GM12878 (cell line): ENCODE measurements around the gene CKAP5. TPM values are rescaled to one million over a fixed set of nuclear protein-coding genes. Genes with fewer than 3 reads are reported as not detected.

Experiments
- ATAC-seq: fragments of 200-7000 bp; cut with Tn5 transposase; 3 replicates; pipeline ENCODE4 v1.9.1; 2020; ENCODE audit warnings: mild to moderate bottlenecking, moderate library complexity
- BruUV-seq: library from RNA; stranded (reverse); fragments of 400-500 nt; replicated peaks from 2 replicates; lab custom pipeline; 2021; lab: Mats Ljungman, UMichigan
- CTCF ChIA-PET: fragments of 300-600 bp; sonication (Branson Sonifier 250); formaldehyde crosslinking; extraction: SDS; loops from one replicate; lab custom pipeline; 2021; ENCODE audit warnings: inconsistent platforms; lab: Yijun Ruan, JAX
- POLR2A ChIA-PET: fragments of 350-600 bp; formaldehyde crosslinking; extraction: SDS; loops from one replicate; lab custom pipeline; 2021; ENCODE audit warnings: inconsistent platforms; lab: Charles Lee
- RAD21 ChIA-PET: fragments of 300-600 bp; sonication (Branson Sonifier 250); formaldehyde crosslinking; loops from one replicate; lab custom pipeline; 2023; ENCODE audit warnings: antibody characterized with exemption; ENCODE audit not compliant: unreplicated experiment; lab: Charles Lee
- SMC1A ChIA-PET: fragments of 300-600 bp; sonication (Branson Sonifier 250); formaldehyde crosslinking; loops from one replicate; lab custom pipeline; 2023; ENCODE audit not compliant: unreplicated experiment, uncharacterized antibody; lab: Charles Lee
- DNase-seq: peaks from one replicate; pipeline ENCODE4 v3.0.0-alpha.2; 2011; ENCODE audit warnings: low read depth, low spot score
- FAIRE-seq: peaks from 3 replicates; lab custom pipeline; 2011; peaks lifted over from hg19 to GRCh38; lab: Jason Lieb, UNC
- H2AFZ ChIP-seq: 2 replicates; pipeline ENCODE4 v1.6.0; 2011; ENCODE audit warnings: low read depth, low read length, control low read depth; ENCODE audit not compliant: control insufficient read depth
- H3K27ac ChIP-seq: 2 replicates; pipeline ENCODE4 v1.5.1; 2011; ENCODE audit warnings: control low read depth; ENCODE audit not compliant: control insufficient read depth, insufficient read depth
- H3K27me3 ChIP-seq, 2 experiments: replicated peaks in 1 of 2; 2 replicates each; pipeline versions ENCODE4 v1.6.0 to v1.6.1; 2011; ENCODE audit warnings: low read length in 1 of 2; ENCODE audit not compliant: control insufficient read depth in 2 of 2, insufficient read depth in 2 of 2
- H3K36me3 ChIP-seq, 2 experiments: 2 replicates each; pipeline ENCODE4 v1.5.1; 2011; ENCODE audit warnings: low read length in 1 of 2; ENCODE audit not compliant: control insufficient read depth in 2 of 2, insufficient read depth in 2 of 2
- H3K4me1 ChIP-seq: 2 replicates; pipeline ENCODE4 v1.6.1; 2011; ENCODE audit warnings: mild to moderate bottlenecking, low read length, moderate library complexity, mixed read lengths; ENCODE audit not compliant: control insufficient read depth, insufficient read depth
- H3K4me2 ChIP-seq: 2 replicates; pipeline ENCODE4 v1.6.0; 2011; ENCODE audit warnings: control low read depth; ENCODE audit not compliant: control insufficient read depth, insufficient read depth
- H3K4me3 ChIP-seq: fragments of 200-600 bp; sonication (generic); 2 replicates; pipeline ENCODE4 v1.5.1; 2016
- H3K79me2 ChIP-seq: 2 replicates; pipeline ENCODE4 v1.6.0; 2011; ENCODE audit warnings: low read length; ENCODE audit not compliant: control insufficient read depth, insufficient read depth
- H3K9ac ChIP-seq: 2 replicates; pipeline ENCODE4 v1.8.0; 2011; ENCODE audit warnings: low read length, control low read depth, mixed read lengths; ENCODE audit not compliant: control insufficient read depth, insufficient read depth
- H3K9me3 ChIP-seq: replicated peaks from 3 replicates; pipeline ENCODE4 v1.5.1; 2011; ENCODE audit warnings: mild to moderate bottlenecking, low read length; ENCODE audit not compliant: control insufficient read depth, insufficient read depth
- H4K20me1 ChIP-seq: 2 replicates; pipeline ENCODE4 v1.6.0; 2011; ENCODE audit not compliant: control insufficient read depth, insufficient read depth
- BRCA1 ChIP-seq: IDR thresholded peaks from 2 replicates; pipeline ENCODE4 v1.6.1; 2011; ENCODE audit warnings: low read depth, low read length, improper control_type of control experiment
- HCFC1 ChIP-seq: fragments of 150-350 bp; IDR thresholded peaks from 2 replicates; pipeline ENCODE4 v1.6.1; 2014; ENCODE audit warnings: low read length
- NFYA ChIP-seq: IDR thresholded peaks from 2 replicates; pipeline ENCODE4 v1.6.1; 2011; ENCODE audit warnings: low read depth, mild to moderate bottlenecking, low read length, improper control_type of control experiment, borderline replicate concordance
- NFYB ChIP-seq: IDR thresholded peaks from 2 replicates; pipeline ENCODE4 v1.6.1; 2011; ENCODE audit warnings: low read depth, mild to moderate bottlenecking, low read length, improper control_type of control experiment, moderate library complexity; ENCODE audit not compliant: insufficient read depth
- NRF1 ChIP-seq: conservative IDR thresholded peaks from 2 replicates; pipeline ENCODE4 v1.6.1; 2011; ENCODE audit warnings: mild to moderate bottlenecking, low read depth, low read length, improper control_type of control experiment
- PML ChIP-seq: IDR thresholded peaks from 2 replicates; pipeline ENCODE4 v1.6.1; 2012; ENCODE audit warnings: low read length, inconsistent platforms
- POLR2AphosphoS2 ChIP-seq: IDR thresholded peaks from 2 replicates; pipeline ENCODE4 v1.6.1; 2011; ENCODE audit warnings: low read depth, mild to moderate bottlenecking, low read length, improper control_type of control experiment, moderate library complexity
- POLR2AphosphoS5 ChIP-seq: IDR thresholded peaks from 2 replicates; pipeline ENCODE4 v1.6.1; 2011; ENCODE audit warnings: mild to moderate bottlenecking, low read length, inconsistent platforms
- SMAD5 ChIP-seq: IDR thresholded peaks from 2 replicates; pipeline ENCODE4 v1.6.1; 2016; ENCODE audit warnings: antibody characterized with exemption, low read depth
- SPI1 ChIP-seq: IDR thresholded peaks from 2 replicates; pipeline ENCODE4 v1.6.1; 2011; ENCODE audit warnings: low read depth, mild to moderate bottlenecking, low read length, moderate library complexity, borderline replicate concordance; ENCODE audit not compliant: insufficient read depth
- SREBF1 ChIP-seq: IDR thresholded peaks from 2 replicates; pipeline ENCODE4 v1.6.1; 2012; ENCODE audit warnings: mild to moderate bottlenecking, low read length
- STAT1 ChIP-seq: fragments of 450-650 bp; conservative IDR thresholded peaks from 2 replicates; pipeline ENCODE4 v1.6.1; 2014; ENCODE audit warnings: antibody characterized with exemption, mild to moderate bottlenecking
- TCF3 ChIP-seq: IDR thresholded peaks from 2 replicates; pipeline ENCODE4 v1.6.1; 2012; ENCODE audit warnings: low read depth, mild to moderate bottlenecking, low read length, borderline replicate concordance; ENCODE audit not compliant: insufficient read depth
- YY1 ChIP-seq: IDR thresholded peaks from 2 replicates; pipeline ENCODE4 v1.6.1; 2011; ENCODE audit warnings: low read depth, mild to moderate bottlenecking, low read length
- ZNF217 ChIP-seq: fragments of 450-650 bp; IDR thresholded peaks from 2 replicates; pipeline ENCODE4 v1.6.1; 2017; ENCODE audit warnings: antibody characterized with exemption, mild to moderate bottlenecking
- ZNF384 ChIP-seq: IDR thresholded peaks from 2 replicates; pipeline ENCODE4 v1.6.1; 2012; ENCODE audit warnings: low read depth, mild to moderate bottlenecking, low read length, improper control_type of control experiment, borderline replicate concordance
- ZNF622 ChIP-seq: fragments of 450-650 bp; IDR thresholded peaks from 2 replicates; pipeline ENCODE4 v1.6.1; 2017; ENCODE audit warnings: mild to moderate bottlenecking, inconsistent platforms
- WGBS: methylation state at CpG from one replicate; pipeline ENCODE4 v1.1.6; 2016; ENCODE audit warnings: low lambda C conversion rate; ENCODE audit not compliant: insufficient replicate concordance, insufficient coverage; ENCODE audit errors: missing lambda C conversion rate; 5-methylcytosine and 5-hydroxymethylcytosine counted together
- in situ Hi-C: fragments of 300-500 bp; cut with MboI; formaldehyde crosslinking; loops from 9 replicates; pipeline ENCODE4 v1.14.3; 2018; ENCODE audit warnings: mixed read lengths
- intact Hi-C: fragments of 100-400 bp; cut with micrococcal nuclease; formaldehyde crosslinking; loops from one replicate; pipeline ENCODE4 v1.14.2; 2022; ENCODE audit not compliant: unreplicated experiment
- polyA plus RNA-seq, 11 experiments: library from polyadenylated mRNA; depleted of rRNA in 4 of 11; unstranded in 6 of 11; stranded (reverse) in 5 of 11; fragments of >200 nt; fragmentation: Nextera tagmentation in 4 of 11; fragmentation: Illumina TruSeq in 1 of 11; extraction: Ambion mirVana in 4 of 11; extraction: Trizol in 1 of 11; gene quantifications; 1 replicate in 1 of 11; 2 replicates in 10 of 11; pipeline versions ENCODE4 v1.2.1 to v1.2.3, GENCODE V29; 2011 to 2016; ENCODE audit warnings: inconsistent platforms in 2 of 11, missing spikeins in 2 of 11, low read depth in 1 of 11
- total RNA-seq, 4 experiments: library from RNA; depleted of rRNA in 3 of 4; stranded (reverse); fragments of >200 nt in 3 of 4; fragmentation: Illumina TruSeq in 1 of 4; extraction: Trizol in 1 of 4; gene quantifications; 2 replicates each; pipeline versions ENCODE4 v1.2.1 to v1.2.3, GENCODE V29; 2013 to 2021
- TF ChIP-seq, protein P1 (sequence below): fragments of 450-650 bp; IDR thresholded peaks from 2 replicates; pipeline ENCODE4 v1.6.1; 2014; ENCODE audit warnings: mild to moderate bottlenecking
- TF ChIP-seq, protein P2 (sequence below): fragments of 450-650 bp; IDR thresholded peaks from 2 replicates; pipeline ENCODE4 v1.6.1; 2017; ENCODE audit warnings: low read depth, mild to moderate bottlenecking, moderate library complexity

CKAP5 gene
- total and polyA plus RNA-seq, 10 of the 15 experiments (the other 5 are each of a cell fraction or from before 2014, with no cell fraction given): 20.1 to 161 (median 79.8) TPM

DNA sequence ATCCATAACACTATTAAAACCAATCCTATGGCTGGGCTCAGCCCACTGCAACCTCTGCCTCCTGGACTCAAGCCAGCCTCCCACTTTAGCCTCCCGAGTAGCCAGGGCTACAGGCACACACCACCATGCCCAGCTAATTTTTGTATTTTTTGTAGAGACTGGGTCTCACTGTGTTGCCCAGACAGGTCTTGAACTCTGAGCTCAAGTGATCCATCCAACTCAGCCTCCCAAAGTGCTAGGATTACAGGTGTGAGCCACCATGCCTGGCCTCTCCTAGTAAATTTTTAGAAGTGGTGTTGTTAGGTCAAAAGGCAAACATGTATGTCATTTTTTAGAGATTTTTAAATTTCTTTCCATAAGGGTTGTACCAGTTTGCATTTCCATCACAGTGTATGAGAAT lies 112.8 kb downstream of the CKAP5 start:
- DNase-seq (no peak), ATAC-seq (no peak), FAIRE-seq (no peak)
- Histone ChIP-seq H2AFZ (no peak overlapping the region), H3K4me3 (no peak overlapping the region), H3K9me3 (no peaks in the 10 kb centered on the region), H3K9ac (no peak overlapping the region), H4K20me1 (no peaks in the 10 kb centered on the region), H3K36me3 (no peaks in the 10 kb centered on the region), H3K27ac (no peak overlapping the region), H3K79me2 (no peaks in the 10 kb centered on the region), H3K27me3 (no peaks in the 10 kb centered on the region), H3K4me2 (no peak overlapping the region), H3K4me1 (no peaks in the 10 kb centered on the region)
- WGBS: 6% methylated on average over 1 of the region's 1 CpG
- CTCF ChIA-PET: no interaction called here
- RAD21 ChIA-PET: no interaction called here
- POLR2A ChIA-PET: no interaction called here
- BruUV-seq: no TSS peak
- intact Hi-C loops: no loop called here
- SMC1A ChIA-PET: no interaction called here
- in situ Hi-C loops: no loop called here
- TF ChIP-seq, protein P1, sequence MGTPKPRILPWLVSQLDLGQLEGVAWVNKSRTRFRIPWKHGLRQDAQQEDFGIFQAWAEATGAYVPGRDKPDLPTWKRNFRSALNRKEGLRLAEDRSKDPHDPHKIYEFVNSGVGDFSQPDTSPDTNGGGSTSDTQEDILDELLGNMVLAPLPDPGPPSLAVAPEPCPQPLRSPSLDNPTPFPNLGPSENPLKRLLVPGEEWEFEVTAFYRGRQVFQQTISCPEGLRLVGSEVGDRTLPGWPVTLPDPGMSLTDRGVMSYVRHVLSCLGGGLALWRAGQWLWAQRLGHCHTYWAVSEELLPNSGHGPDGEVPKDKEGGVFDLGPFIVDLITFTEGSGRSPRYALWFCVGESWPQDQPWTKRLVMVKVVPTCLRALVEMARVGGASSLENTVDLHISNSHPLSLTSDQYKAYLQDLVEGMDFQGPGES: no peak
- TF ChIP-seq POLR2AphosphoS2: no peak
- TF ChIP-seq SREBF1: no peak
- TF ChIP-seq BRCA1: no peak
- TF ChIP-seq ZNF384: no peak
- no peak for TF ChIP-seq HCFC1

DNA sequence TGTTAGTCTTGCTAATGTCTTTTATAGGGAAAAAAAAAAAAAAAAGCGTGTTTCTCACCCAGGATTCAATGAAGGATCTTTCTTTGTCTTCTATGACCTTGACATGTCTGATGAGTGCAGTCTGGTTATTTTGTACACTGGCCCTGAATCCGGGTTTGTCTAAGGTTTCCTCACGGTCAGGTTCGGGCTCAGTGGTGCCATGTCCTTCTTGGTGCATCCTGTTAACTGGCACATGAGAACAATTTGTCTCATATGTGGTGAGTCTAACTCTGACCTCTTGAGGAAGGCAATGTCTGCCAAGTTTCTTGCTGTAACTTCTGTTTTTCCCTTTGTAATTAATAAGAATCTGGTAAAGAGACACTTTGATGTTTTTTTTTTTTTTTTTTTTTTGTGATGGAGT lies 114.5 kb downstream of the CKAP5 start:
- Histone ChIP-seq H3K9ac (no peak overlapping the region), H4K20me1 (no peaks in the 10 kb centered on the region), H3K36me3 (no peaks in the 10 kb centered on the region), H3K27me3 (no peaks in the 10 kb centered on the region), H3K27ac (no peak overlapping the region), H3K9me3 (no peaks in the 10 kb centered on the region), H3K4me2 (no peak overlapping the region), H3K79me2 (no peaks in the 10 kb centered on the region), H3K4me3 (no peak overlapping the region), H3K4me1 (no peaks in the 10 kb centered on the region), H2AFZ (no peak overlapping the region)
- in situ Hi-C loops (no loop called here), intact Hi-C loops (no loop called here)
- CTCF ChIA-PET: no interaction called here
- FAIRE-seq: no peak
- ATAC-seq: no peak
- RAD21 ChIA-PET: no interaction called here
- 51% methylated on average over 4 of the region's 4 CpGs for WGBS
- BruUV-seq: no TSS peak
- POLR2A ChIA-PET: no interaction called here
- SMC1A ChIA-PET: no interaction called here
- DNase-seq: no peak
- no peak for TF ChIP-seq NFYB
- TF ChIP-seq SMAD5: no peak
- TF ChIP-seq STAT1: no peak
- no peak for TF ChIP-seq ZNF622
- no peak for TF ChIP-seq ZNF217
- TF ChIP-seq NRF1: no peak
- TF ChIP-seq NFYA: no peak
- TF ChIP-seq, protein P2, sequence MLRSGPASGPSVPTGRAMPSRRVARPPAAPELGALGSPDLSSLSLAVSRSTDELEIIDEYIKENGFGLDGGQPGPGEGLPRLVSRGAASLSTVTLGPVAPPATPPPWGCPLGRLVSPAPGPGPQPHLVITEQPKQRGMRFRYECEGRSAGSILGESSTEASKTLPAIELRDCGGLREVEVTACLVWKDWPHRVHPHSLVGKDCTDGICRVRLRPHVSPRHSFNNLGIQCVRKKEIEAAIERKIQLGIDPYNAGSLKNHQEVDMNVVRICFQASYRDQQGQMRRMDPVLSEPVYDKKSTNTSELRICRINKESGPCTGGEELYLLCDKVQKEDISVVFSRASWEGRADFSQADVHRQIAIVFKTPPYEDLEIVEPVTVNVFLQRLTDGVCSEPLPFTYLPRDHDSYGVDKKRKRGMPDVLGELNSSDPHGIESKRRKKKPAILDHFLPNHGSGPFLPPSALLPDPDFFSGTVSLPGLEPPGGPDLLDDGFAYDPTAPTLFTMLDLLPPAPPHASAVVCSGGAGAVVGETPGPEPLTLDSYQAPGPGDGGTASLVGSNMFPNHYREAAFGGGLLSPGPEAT: no peak
- TF ChIP-seq YY1: no peak
- TF ChIP-seq PML: no peak
- no peak for TF ChIP-seq SPI1
- no peak for TF ChIP-seq TCF3
- TF ChIP-seq POLR2AphosphoS5: no peak
